22Rv1 (cell line): Measurements from ENCODE around the gene ATP13A4.

Experiments
- ZFX ChIP-seq: fragments of 450-650 bp; IDR thresholded peaks from 2 replicates; pipeline ENCODE4 v1.6.1; 2017; ENCODE audit warnings: antibody characterized with exemption, borderline replicate concordance
- TF ChIP-seq, protein P1 (sequence below): fragments of 450-650 bp; IDR thresholded peaks from 2 replicates; pipeline ENCODE4 v1.5.1; 2017; ENCODE audit warnings: mild to moderate bottlenecking

DNA sequence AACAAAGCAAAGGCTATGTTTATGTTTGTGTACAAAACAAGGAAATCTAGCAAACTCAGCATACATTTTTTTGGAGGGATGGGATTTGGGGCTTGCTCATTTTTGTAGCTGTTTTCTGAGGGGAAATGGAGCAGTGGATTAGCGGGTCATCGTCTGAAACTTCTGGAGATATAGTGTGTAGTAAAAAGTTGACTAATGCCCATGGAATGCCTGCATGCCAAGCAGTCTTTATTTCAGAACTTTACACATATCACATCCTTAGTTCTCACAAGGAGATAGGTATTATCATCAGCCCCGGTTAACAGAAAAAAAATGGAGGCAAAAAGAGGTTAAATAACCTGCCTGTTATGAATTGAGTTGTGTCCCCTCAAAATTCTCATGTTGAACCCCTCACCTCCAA is 47.1 kb downstream of the ATP13A4 start:
- TF ChIP-seq, protein P1, sequence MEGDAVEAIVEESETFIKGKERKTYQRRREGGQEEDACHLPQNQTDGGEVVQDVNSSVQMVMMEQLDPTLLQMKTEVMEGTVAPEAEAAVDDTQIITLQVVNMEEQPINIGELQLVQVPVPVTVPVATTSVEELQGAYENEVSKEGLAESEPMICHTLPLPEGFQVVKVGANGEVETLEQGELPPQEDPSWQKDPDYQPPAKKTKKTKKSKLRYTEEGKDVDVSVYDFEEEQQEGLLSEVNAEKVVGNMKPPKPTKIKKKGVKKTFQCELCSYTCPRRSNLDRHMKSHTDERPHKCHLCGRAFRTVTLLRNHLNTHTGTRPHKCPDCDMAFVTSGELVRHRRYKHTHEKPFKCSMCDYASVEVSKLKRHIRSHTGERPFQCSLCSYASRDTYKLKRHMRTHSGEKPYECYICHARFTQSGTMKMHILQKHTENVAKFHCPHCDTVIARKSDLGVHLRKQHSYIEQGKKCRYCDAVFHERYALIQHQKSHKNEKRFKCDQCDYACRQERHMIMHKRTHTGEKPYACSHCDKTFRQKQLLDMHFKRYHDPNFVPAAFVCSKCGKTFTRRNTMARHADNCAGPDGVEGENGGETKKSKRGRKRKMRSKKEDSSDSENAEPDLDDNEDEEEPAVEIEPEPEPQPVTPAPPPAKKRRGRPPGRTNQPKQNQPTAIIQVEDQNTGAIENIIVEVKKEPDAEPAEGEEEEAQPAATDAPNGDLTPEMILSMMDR, result no peak
- no peak for TF ChIP-seq ZFX
